NCI-H2029 treated with DMSO at 0.1 percent for 48 hours (cell line): Measurements from ENCODE around the gene GLOD5.
"Not testable (repeated sequence)": the region's sequence is repeated elsewhere in the genome, so short reads cannot be mapped to it uniquely, and the experiment has no call there.

Source experiments
- DNase-seq: peaks from one replicate; lab custom pipeline; 2025; lab: John Stamatoyannopoulos, UW

The GLOD5 gene

GRCh38 chrX:48794340-48794910 lies 32.9 kb downstream of the GLOD5 start:
- DNase-seq = no peak

DNA sequence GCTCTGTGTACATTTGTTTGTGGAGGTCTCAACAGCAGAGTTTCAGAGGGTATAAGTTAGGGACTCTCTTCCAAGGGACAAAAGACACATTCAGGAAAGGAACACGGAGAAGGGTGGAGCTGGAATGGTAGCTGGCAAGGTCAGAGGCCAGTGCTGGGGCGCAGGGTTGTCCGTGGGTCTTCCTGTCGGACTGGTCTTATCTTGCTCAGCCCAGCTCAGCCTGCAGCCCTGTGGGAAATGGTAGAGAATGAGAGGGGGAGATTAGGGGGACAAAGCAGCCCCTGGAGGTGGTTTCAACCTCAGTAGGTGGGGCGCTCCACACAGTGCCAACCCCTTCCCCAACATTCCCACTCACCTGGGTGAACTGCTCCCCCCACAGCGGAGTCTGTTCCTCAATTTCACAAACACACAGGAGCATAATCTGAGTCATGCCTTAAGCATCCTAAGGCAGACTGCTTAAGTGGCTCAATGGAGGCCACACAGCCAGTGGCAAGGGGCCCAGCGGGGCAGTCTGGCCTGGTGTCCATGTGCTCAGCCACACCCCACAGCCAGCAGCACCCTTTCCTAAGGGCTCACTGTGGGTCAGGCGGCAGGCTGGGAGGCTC lies 33.5 kb downstream of the GLOD5 start:
- no peak for DNase-seq

- no peak for DNase-seq
Observed at GRCh38 chrX:48798318-48798717, 36.8 kb downstream of the GLOD5 start.

GRCh38 chrX:48800574-48801279 lies 39.2 kb downstream of the GLOD5 start:
- no peak for DNase-seq

GRCh38 chrX:48801280-48802088 lies 39.9 kb downstream of the GLOD5 start, which contains the start of gene HDAC6:
Gene HDAC6, plus strand, starts transcription at chrX:48802067. Its CDS starts 626 bp downstream, at chrX:48802693.
- DNase-seq = peak; percentile 80

GRCh38 chrX:48802089-48802904 lies 40.8 kb downstream of the GLOD5 start:
- peak; percentile 53 for DNase-seq

GRCh38 chrX:48802905-48803200 lies 41.3 kb downstream of the GLOD5 start:
- DNase-seq = no peak

DNA sequence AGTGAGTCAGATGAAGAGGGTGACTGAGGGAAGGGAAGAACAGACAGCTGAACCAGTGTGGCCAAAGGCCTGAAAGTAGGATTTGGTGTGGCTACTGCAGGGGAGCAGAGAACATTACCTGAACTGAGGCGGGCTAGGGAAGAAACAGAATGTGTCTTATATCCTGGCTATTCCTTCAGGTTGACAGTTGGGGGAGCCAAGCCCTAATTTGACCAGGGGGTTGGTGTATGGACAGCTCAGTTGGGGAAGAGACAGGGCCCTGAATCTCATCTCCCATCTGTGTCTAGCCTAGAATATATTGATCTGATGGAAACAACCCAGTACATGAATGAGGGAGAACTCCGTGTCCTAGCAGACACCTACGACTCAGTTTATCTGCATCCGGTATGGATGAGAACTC lies 44.5 kb downstream of the GLOD5 start:
- DNase-seq = no peak

DNA sequence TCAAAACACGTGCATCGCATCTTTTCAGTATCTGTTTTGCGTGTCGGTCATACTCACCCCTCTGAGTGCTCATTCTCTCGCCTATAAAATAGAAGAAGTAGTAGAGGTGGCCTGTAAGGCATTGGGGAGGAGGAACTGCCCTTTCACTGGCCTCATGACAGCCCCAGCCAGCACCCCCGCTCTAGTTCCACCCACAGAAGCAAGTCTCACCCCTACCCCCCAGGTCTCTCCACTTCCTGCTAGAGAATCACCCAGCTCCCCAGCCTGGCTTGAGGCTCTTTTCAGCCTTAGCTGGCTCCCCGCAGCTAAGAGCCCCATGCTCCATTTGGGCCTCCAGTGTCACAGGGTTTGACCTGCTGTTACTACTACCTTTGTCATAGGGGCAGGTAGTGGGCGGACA lies 52.1 kb downstream of the GLOD5 start:
- no peak for DNase-seq

DNA sequence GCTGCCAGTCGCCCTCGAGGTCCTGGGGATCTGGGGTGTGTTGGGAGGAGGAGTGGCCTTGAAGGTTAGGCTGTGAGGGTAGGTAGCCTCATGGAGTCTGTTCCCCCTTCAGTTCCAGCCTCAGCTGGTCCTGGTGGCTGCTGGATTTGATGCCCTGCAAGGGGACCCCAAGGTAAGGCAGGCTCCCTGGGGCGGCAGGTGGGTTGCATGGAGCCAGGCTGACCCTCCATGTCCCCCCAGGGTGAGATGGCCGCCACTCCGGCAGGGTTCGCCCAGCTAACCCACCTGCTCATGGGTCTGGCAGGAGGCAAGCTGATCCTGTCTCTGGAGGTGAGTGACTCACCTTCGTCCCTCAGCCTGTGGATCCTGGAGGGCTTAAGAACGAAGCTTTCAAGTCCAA lies 53.2 kb downstream of the GLOD5 start:
- DNase-seq = no peak

DNA sequence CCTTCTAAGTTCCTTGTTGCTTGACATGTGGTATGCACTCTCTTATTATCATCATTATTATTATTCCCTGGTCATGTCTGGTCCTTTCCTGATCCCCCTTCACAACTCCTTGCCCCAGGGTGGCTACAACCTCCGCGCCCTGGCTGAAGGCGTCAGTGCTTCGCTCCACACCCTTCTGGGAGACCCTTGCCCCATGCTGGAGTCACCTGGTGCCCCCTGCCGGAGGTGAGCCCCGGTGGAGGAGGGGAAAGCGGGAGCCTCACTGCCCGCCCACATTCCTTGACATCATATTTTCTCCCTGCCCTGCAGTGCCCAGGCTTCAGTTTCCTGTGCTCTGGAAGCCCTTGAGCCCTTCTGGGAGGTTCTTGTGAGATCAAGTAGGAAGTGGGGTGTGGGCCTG lies 53.7 kb downstream of the GLOD5 start:
- no peak for DNase-seq

DNA sequence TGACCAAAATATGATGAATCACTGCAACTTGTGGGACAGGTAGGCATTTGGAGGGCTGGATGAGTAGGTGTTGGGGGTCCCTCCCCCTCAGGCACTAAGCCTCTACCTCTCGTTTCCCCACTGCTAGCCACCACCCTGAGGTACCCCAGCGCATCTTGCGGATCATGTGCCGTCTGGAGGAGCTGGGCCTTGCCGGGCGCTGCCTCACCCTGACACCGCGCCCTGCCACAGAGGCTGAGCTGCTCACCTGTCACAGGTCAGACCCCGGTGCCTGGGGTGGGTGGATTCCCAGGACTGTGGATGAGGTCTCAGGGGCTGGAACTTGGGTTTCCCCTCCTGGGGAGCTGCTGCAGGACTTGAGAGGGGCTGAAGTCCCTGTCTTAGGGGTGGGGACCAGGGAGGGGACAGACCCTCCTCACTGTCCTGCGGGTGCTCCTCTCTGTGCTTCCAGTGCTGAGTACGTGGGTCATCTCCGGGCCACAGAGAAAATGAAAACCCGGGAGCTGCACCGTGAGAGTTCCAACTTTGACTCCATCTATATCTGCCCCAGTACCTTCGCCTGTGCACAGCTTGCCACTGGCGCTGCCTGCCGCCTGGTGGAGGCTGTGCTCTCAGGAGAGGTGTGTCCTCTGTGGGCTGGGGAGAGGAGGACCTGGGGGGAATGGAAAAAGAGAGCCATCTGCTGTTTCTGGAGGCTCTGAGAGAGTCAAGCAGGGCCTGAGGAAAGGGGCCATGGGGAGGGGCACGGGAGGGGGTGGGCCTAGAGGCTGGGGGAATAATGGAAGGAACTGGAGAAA lies 54.7 kb downstream of the GLOD5 start:
- DNase-seq = no peak

- DNase-seq = no peak
Observed at GRCh38 chrX:48818098-48818497, 56.6 kb downstream of the GLOD5 start.

- no peak for DNase-seq
Observed at GRCh38 chrX:48818866-48819265, 57.3 kb downstream of the GLOD5 start.

DNA sequence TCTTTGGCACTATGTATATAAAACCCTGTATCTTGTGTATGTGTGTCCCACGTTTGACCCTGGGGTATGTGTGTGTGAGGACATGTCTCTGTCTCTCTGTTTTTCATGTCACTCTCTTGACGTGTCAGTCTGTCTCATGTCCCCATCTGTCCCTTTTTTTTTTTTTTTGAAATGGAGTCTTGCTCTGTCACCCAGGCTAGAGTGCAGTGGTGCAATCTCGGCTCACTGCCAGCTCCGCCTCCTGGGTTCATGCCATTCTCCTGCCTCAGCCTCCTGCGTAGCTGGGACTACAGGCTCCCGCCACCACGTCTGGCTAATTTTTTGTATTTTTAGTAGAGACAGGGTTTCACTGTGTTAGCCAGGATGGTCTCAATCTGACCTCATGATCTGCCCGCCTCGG lies 57.8 kb downstream of the GLOD5 start:
- not testable (repeated sequence) for DNase-seq

DNA sequence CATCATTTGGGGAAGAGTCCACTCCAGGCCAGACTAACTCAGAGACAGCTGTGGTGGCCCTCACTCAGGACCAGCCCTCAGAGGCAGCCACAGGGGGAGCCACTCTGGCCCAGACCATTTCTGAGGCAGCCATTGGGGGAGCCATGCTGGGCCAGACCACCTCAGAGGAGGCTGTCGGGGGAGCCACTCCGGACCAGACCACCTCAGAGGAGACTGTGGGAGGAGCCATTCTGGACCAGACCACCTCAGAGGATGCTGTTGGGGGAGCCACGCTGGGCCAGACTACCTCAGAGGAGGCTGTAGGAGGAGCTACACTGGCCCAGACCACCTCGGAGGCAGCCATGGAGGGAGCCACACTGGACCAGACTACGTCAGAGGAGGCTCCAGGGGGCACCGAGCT lies 61.5 kb downstream of the GLOD5 start:
- DNase-seq = no peak
